A673 (cell line): Measurements from ENCODE around the gene EML2.
A peak's percentile ranks its signal among the peaks of the same experiment; 100 is the strongest.

Experiments used
- EZH2 ChIP-seq: fragments of 200-600 bp; sonication (generic); IDR thresholded peaks from 2 replicates; pipeline ENCODE4 v1.6.1; 2017; ENCODE audit warnings: borderline replicate concordance, low read depth, mild to moderate bottlenecking, mixed read lengths, antibody characterized with exemption, low read length; ENCODE audit not compliant: poor library complexity, severe bottlenecking
- TF ChIP-seq, protein P1 (sequence below): fragments of 300-800, 200-600 bp; sonication (generic); conservative IDR thresholded peaks from 2 replicates; pipeline ENCODE4 v1.5.1; 2017; ENCODE audit warnings: low read depth, mild to moderate bottlenecking, antibody characterized with exemption, low read length, moderate library complexity, mixed read lengths

DNA sequence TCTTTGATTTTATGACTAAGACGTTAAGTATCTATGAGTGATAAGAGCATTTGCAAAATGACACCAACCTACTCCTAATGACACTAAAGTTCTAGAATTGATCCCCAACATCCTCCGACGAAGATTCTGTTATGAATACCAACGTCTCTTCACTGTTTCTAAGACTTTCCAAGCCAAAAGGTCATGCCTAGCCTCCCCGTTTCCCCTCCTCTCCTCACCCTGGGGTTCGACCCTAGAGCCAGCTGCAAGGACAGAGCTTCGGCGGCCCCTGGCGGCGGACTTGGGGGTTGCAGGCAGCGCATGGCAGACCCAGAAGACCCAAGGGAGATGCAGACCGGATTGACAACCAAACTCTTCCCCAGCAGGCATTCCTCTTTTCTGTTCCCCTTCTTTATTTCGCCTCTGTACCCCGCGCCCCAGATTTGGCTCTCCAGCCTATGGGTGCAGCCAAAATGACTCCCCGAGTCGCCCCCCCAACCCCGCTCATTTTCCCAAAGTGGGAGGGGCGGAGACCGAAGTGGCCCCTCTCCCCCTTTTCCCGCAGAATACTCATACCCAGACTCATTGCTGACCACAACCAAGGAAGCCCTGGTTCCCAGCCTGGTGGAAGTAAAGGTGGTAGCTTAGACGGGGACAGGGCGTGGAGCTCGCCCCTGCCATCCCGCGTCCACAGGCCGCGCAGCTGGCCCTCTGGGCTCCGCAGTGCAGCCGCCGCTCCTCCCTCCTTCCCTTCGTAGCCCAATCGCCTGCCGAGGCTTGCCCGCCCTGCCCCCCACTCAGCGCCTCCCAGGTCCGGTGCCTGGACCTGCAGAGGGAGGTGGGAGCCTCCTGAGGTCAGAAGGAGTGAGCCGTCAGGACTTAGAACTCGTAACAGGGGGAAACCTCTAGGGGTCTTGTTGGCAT is 4.1 kb upstream of the EML2 start:
- TF ChIP-seq, protein P1, sequence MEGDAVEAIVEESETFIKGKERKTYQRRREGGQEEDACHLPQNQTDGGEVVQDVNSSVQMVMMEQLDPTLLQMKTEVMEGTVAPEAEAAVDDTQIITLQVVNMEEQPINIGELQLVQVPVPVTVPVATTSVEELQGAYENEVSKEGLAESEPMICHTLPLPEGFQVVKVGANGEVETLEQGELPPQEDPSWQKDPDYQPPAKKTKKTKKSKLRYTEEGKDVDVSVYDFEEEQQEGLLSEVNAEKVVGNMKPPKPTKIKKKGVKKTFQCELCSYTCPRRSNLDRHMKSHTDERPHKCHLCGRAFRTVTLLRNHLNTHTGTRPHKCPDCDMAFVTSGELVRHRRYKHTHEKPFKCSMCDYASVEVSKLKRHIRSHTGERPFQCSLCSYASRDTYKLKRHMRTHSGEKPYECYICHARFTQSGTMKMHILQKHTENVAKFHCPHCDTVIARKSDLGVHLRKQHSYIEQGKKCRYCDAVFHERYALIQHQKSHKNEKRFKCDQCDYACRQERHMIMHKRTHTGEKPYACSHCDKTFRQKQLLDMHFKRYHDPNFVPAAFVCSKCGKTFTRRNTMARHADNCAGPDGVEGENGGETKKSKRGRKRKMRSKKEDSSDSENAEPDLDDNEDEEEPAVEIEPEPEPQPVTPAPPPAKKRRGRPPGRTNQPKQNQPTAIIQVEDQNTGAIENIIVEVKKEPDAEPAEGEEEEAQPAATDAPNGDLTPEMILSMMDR: peak; percentile 99
- TF ChIP-seq EZH2: no peak
